Gastroesophageal sphincter (tissue), 3 donors: ENCODE data around the gene MTCL1.

Source experiments
- CTCF ChIP-seq, 4 experiments: fragments of 200-600 bp in 2 of 4; fragments of 450-650 bp in 2 of 4; sonication (generic) in 1 of 4; IDR thresholded peaks; one replicate each; pipeline ENCODE4 v1.5.1; 2017 to 2019; ENCODE audit warnings: antibody characterized with exemption in 4 of 4, mild to moderate bottlenecking in 2 of 4, moderate library complexity in 2 of 4
- POLR2A ChIP-seq, 2 donors: fragments of 450-650 bp; IDR thresholded peaks; one replicate each; pipeline ENCODE4 v1.6.1; 2017; ENCODE audit warnings: antibody characterized with exemption in 2 of 2, mild to moderate bottlenecking in 2 of 2, moderate library complexity in 1 of 2
- POLR2AphosphoS5 ChIP-seq: sonication (generic); formaldehyde crosslinking; IDR thresholded peaks from one replicate; pipeline ENCODE4 v1.6.1; 2017; ENCODE audit warnings: antibody characterized with exemption

GRCh38 chr18:8778824-8779223 lies 73.5 kb downstream of the MTCL1 start:
- TF ChIP-seq CTCF (IDR thresholded peaks at IDR 0.05) = no peak
- TF ChIP-seq POLR2A (IDR thresholded peaks at IDR 0.05) = no peak
- no peak for TF ChIP-seq POLR2AphosphoS5
